Ishikawa (cell line): ENCODE measurements around the gene LMO3.

Experiments
- CEBPB ChIP-seq: IDR thresholded peaks from 2 replicates; pipeline ENCODE4 v1.6.1; 2012
- CREB1 ChIP-seq: IDR thresholded peaks from 2 replicates; pipeline ENCODE4 v1.6.1; 2012; ENCODE audit warnings: low read depth
- EGR1 ChIP-seq: IDR thresholded peaks from 2 replicates; pipeline ENCODE4 v1.6.1; 2012
- EP300 ChIP-seq: IDR thresholded peaks from 2 replicates; pipeline ENCODE4 v1.6.1; 2012; ENCODE audit warnings: borderline replicate concordance
- FOXM1 ChIP-seq: IDR thresholded peaks from 2 replicates; pipeline ENCODE4 v1.6.1; 2012; ENCODE audit warnings: low read depth, borderline replicate concordance
- NFIC ChIP-seq: IDR thresholded peaks from 2 replicates; pipeline ENCODE4 v1.6.1; 2012
- RAD21 ChIP-seq: IDR thresholded peaks from 2 replicates; pipeline ENCODE4 v1.6.1; 2012; ENCODE audit warnings: low read depth
- TAF1 ChIP-seq: IDR thresholded peaks from 2 replicates; pipeline ENCODE4 v1.6.1; 2012; ENCODE audit warnings: low read depth, mild to moderate bottlenecking
- TCF12 ChIP-seq: IDR thresholded peaks from 2 replicates; pipeline ENCODE4 v1.6.1; 2012; ENCODE audit warnings: low read depth
- TEAD4 ChIP-seq: IDR thresholded peaks from 2 replicates; pipeline ENCODE4 v1.6.1; 2012
- YY1 ChIP-seq: IDR thresholded peaks from 2 replicates; pipeline ENCODE4 v1.6.1; 2012; ENCODE audit warnings: low read depth
- ZBTB7A ChIP-seq: IDR thresholded peaks from 2 replicates; pipeline ENCODE4 v1.6.1; 2012; ENCODE audit warnings: low read depth
- TF ChIP-seq, protein P1 (sequence below): IDR thresholded peaks from 2 replicates; pipeline ENCODE4 v1.6.1; 2012; ENCODE audit warnings: low read depth, mild to moderate bottlenecking
- TF ChIP-seq, protein P2 (sequence below): IDR thresholded peaks from 2 replicates; pipeline ENCODE4 v1.6.1; 2012
- TF ChIP-seq, protein P3 (sequence below): IDR thresholded peaks from 2 replicates; pipeline ENCODE4 v1.6.1; 2012

Gene LMO3

DNA sequence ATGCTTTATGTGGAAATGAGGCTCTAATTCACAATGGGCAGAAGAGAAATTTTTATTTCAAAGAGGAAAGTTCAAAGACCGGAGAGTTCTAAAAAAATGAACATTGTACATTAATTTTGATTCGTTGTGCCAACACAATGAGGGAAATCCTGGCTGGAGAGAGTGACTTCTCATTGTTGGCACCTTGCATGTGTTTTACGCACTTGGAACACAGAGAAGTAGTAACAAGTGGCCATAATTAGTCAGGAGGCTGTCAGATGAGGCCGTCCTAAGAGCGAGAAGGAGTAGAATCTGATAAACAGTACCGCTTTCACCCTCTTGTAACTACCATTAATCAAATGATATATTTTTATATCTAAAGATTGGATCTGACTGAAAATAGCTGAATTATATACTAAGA lies 6.9 kb downstream of the LMO3 start:
- TF ChIP-seq TEAD4, result no peak
- no peak for TF ChIP-seq EGR1
- TF ChIP-seq, protein P1, sequence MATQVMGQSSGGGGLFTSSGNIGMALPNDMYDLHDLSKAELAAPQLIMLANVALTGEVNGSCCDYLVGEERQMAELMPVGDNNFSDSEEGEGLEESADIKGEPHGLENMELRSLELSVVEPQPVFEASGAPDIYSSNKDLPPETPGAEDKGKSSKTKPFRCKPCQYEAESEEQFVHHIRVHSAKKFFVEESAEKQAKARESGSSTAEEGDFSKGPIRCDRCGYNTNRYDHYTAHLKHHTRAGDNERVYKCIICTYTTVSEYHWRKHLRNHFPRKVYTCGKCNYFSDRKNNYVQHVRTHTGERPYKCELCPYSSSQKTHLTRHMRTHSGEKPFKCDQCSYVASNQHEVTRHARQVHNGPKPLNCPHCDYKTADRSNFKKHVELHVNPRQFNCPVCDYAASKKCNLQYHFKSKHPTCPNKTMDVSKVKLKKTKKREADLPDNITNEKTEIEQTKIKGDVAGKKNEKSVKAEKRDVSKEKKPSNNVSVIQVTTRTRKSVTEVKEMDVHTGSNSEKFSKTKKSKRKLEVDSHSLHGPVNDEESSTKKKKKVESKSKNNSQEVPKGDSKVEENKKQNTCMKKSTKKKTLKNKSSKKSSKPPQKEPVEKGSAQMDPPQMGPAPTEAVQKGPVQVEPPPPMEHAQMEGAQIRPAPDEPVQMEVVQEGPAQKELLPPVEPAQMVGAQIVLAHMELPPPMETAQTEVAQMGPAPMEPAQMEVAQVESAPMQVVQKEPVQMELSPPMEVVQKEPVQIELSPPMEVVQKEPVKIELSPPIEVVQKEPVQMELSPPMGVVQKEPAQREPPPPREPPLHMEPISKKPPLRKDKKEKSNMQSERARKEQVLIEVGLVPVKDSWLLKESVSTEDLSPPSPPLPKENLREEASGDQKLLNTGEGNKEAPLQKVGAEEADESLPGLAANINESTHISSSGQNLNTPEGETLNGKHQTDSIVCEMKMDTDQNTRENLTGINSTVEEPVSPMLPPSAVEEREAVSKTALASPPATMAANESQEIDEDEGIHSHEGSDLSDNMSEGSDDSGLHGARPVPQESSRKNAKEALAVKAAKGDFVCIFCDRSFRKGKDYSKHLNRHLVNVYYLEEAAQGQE, result no peak
- TF ChIP-seq, protein P2, sequence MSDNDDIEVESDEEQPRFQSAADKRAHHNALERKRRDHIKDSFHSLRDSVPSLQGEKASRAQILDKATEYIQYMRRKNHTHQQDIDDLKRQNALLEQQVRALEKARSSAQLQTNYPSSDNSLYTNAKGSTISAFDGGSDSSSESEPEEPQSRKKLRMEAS, result no peak
- TF ChIP-seq CEBPB, result no peak

DNA sequence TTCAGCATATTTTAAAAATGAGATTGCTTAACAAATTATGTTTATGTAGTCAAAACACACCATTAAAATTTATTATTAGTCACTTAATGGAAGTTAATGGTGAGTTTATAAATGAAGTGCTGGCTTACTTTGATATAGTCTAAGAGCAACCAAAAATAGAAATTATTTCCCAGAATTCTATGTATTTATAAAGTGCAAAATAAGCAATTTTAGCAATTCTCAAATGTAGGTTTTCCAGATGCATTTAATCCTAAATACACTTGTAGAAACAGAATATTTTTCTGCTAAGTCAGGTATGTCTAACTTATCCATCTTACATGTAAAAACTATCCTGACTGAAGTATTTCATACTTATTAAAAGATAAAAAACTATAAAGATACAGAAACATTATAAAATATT lies 11.2 kb downstream of the LMO3 start:
- TF ChIP-seq, protein P3, sequence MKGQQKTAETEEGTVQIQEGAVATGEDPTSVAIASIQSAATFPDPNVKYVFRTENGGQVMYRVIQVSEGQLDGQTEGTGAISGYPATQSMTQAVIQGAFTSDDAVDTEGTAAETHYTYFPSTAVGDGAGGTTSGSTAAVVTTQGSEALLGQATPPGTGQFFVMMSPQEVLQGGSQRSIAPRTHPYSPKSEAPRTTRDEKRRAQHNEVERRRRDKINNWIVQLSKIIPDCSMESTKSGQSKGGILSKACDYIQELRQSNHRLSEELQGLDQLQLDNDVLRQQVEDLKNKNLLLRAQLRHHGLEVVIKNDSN, result no peak
- TF ChIP-seq CEBPB, result no peak

DNA sequence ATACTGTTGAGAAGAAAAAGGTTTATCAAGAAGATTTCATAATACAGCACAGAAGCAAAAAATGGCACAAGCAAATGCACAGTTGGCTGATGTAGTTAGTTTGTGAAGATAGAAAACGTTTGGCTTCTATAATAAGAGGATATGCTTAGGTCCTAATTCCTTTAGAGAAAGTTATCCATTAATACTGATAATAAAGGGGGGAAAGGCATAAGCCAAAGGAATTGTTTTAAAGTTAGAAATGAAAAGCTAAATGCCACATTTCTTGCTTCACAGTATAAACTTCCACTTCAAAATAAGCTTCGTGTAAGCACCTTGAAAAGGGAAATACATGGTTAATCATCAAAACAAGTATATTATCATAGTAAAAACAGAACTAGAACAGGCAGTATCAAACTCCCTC lies 12.4 kb downstream of the LMO3 start:
- TF ChIP-seq EGR1, result no peak
- TF ChIP-seq, protein P3, result no peak
- TF ChIP-seq FOXM1, result no peak
- no peak for TF ChIP-seq TCF12
- no peak for TF ChIP-seq RAD21
- TF ChIP-seq EP300, result no peak
- TF ChIP-seq CEBPB, result no peak
- TF ChIP-seq CREB1, result no peak
- no peak for TF ChIP-seq TAF1
- TF ChIP-seq, protein P1, result no peak
- no peak for TF ChIP-seq NFIC
- TF ChIP-seq, protein P2, result no peak
- no peak for TF ChIP-seq TEAD4
- no peak for TF ChIP-seq ZBTB7A
- no peak for TF ChIP-seq YY1

DNA sequence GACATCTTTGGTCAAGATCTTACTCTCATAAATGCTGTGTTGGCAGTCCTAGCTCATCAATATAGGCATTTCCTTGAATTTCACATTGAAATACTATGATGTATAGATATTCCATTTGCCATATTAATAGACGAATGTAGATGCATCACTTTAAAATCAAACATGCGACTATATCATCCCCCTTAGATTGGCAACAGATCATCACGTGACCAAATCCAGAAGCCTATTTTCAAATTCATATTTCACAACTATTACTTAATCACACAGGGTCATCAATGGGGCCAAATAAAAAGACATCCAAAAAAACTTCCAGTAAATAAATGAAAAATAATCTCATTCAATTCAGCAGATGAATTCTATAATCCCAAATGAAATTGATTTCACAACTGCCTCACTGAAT lies 15.3 kb downstream of the LMO3 start:
- TF ChIP-seq, protein P2, result no peak
- TF ChIP-seq CREB1 (no peak), TEAD4 (no peak)

DNA sequence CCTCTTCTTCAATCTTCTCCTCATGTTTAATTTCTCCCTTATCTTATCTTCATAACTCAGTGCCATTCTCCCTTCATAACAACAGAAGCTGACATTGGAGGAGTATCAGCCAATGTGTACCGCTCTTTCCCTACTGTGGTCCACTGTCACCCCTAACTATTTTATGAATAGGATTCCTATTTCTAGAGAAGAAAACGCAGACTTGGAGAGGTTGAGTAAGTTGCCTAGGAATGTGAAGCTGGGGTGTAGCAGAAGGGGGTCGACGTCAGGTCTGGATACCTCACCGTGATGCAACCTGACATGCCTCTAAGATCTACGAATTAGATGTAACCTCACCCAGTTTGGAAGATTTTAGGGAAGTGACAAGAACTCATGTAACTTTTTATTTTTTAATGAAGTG lies 17.1 kb downstream of the LMO3 start:
- TF ChIP-seq, protein P3, result no peak
- TF ChIP-seq, protein P1, result no peak
- TF ChIP-seq CEBPB, result no peak
- no peak for TF ChIP-seq TAF1
- no peak for TF ChIP-seq EP300
- no peak for TF ChIP-seq NFIC
- no peak for TF ChIP-seq TEAD4
- no peak for TF ChIP-seq CREB1
- TF ChIP-seq, protein P2, result no peak
- TF ChIP-seq ZBTB7A, result no peak
- no peak for TF ChIP-seq EGR1
- TF ChIP-seq FOXM1, result no peak
- TF ChIP-seq RAD21, result no peak
- no peak for TF ChIP-seq TCF12
- TF ChIP-seq YY1, result no peak
